Measurements from ENCODE around the gene GLRA1. TPM values are rescaled to one million over a fixed set of nuclear protein-coding genes. Genes with fewer than 3 reads are reported as not detected.

Gene GLRA1
- polyA plus RNA-seq, 1 donor: 0.03 TPM

DNA sequence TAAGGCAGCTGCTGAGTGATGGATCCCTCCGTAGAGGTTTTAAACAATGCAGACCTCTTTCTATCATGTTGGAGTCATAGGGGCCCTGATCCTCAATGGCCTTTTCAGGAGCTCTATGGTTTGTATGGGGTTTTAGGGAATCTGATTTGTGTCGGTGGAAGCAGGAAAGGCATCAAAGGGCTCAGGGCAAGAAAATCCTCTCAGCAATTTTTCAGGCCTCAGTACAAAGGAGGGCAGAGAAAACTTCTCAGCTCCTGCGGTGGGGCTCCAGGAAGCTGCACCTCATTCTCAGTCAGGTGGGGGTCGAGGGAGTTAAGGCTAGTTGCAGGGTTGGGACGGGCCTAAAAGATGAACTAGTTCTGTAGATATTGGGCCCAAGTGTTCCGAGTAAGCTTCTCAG lies 35.0 kb downstream of the GLRA1 start:
- no peak for DNase-seq
- H3K36me3 ChIP-seq (ENCODE audit: control insufficient read depth, insufficient read depth, low read length): no peaks in the 10 kb centered on the region
- H3K27me3 ChIP-seq (ENCODE audit: control insufficient read depth, insufficient read depth, low read length): no peaks in the 10 kb centered on the region
- no CpG with 5 or more reads among the region's 6 CpGs for WGBS (ENCODE audit: insufficient coverage, low lambda C conversion rate)
- no peaks in the 10 kb centered on the region for H3K9me3 ChIP-seq (ENCODE audit: control insufficient read depth, low read depth, low read length)
- no peak overlapping the region for H3K4me3 ChIP-seq (ENCODE audit: low read length)
- no peak overlapping the region for H3K27ac ChIP-seq (ENCODE audit: low read length)
- H3K4me1 ChIP-seq (ENCODE audit: control insufficient read depth, insufficient read depth, low read length): no peaks in the 10 kb centered on the region

- WGBS (ENCODE audit: insufficient coverage, low lambda C conversion rate): 83% methylated on average over 1 of the region's 4 CpGs
- H3K27ac ChIP-seq (ENCODE audit: low read length): no peak overlapping the region
Observed at GRCh38 chr5:151886546-151887275, 37.9 kb downstream of the GLRA1 start.

GRCh38 chr5:151885138-151885908 lies 39.3 kb downstream of the GLRA1 start:
- H3K9me3 ChIP-seq (ENCODE audit: control insufficient read depth, low read depth, low read length): no peaks in the 10 kb centered on the region
- peak in 1 of 2 donors; percentile 3 for DNase-seq
- no peaks in the 10 kb centered on the region for H3K4me1 ChIP-seq (ENCODE audit: control insufficient read depth, insufficient read depth, low read length)
- no peaks in the 10 kb centered on the region for H3K36me3 ChIP-seq (ENCODE audit: control insufficient read depth, insufficient read depth, low read length)
- no peak overlapping the region for H3K27ac ChIP-seq (ENCODE audit: low read length)
- no peak overlapping the region for H3K4me3 ChIP-seq (ENCODE audit: low read length)
- H3K27me3 ChIP-seq (ENCODE audit: control insufficient read depth, insufficient read depth, low read length): no peaks in the 10 kb centered on the region
- WGBS (ENCODE audit: insufficient coverage, low lambda C conversion rate): 67% methylated on average over 2 of the region's 9 CpGs

More at GRCh38 chr5:151886546-151887275, 37.9 kb downstream of the GLRA1 start:
- Histone ChIP-seq H3K36me3 (ENCODE audit: control insufficient read depth, insufficient read depth, low read length) (no peaks in the 10 kb centered on the region), H3K9me3 (ENCODE audit: control insufficient read depth, low read depth, low read length) (no peaks in the 10 kb centered on the region), H3K4me3 (ENCODE audit: low read length) (no peak overlapping the region), H3K4me1 (ENCODE audit: control insufficient read depth, insufficient read depth, low read length) (no peaks in the 10 kb centered on the region), H3K27me3 (ENCODE audit: control insufficient read depth, insufficient read depth, low read length) (no peaks in the 10 kb centered on the region)
- DNase-seq: no peak

- Histone ChIP-seq H3K4me1 (ENCODE audit: control insufficient read depth, insufficient read depth, low read length) (no peaks in the 10 kb centered on the region), H3K9me3 (ENCODE audit: control insufficient read depth, low read depth, low read length) (no peaks in the 10 kb centered on the region), H3K4me3 (ENCODE audit: low read length) (no peak overlapping the region), H3K27ac (ENCODE audit: low read length) (no peak overlapping the region), H3K36me3 (ENCODE audit: control insufficient read depth, insufficient read depth, low read length) (no peaks in the 10 kb centered on the region), H3K27me3 (ENCODE audit: control insufficient read depth, insufficient read depth, low read length) (no peaks in the 10 kb centered on the region)
- WGBS (ENCODE audit: insufficient coverage, low lambda C conversion rate): no CpG with 5 or more reads among the region's 2 CpGs
- no peak for DNase-seq
Observed at GRCh38 chr5:151881621-151882225, 42.9 kb downstream of the GLRA1 start.

DNA sequence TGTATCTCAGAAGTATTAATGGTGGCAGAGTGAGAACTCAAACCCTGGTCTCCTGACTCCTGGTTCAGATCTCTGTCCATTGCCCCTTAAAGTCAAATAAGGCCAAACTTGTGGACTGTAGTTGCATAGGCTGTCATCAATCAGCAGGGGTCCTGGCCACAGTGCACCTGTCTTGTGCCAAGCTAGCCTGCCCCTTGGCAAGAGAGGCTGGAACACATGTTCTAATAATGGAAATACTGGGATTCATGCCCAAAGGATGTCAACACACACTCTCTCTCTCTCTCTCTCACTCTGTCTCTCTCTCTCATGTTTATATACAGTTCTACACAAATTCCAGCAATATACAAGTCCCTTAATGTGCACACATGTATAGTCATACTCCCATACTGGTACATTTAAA lies 44.3 kb downstream of the GLRA1 start:
- no peak for DNase-seq
- Histone ChIP-seq H3K27ac (ENCODE audit: low read length) (no peak overlapping the region), H3K9me3 (ENCODE audit: control insufficient read depth, low read depth, low read length) (no peaks in the 10 kb centered on the region), H3K27me3 (ENCODE audit: control insufficient read depth, insufficient read depth, low read length) (no peaks in the 10 kb centered on the region), H3K36me3 (ENCODE audit: control insufficient read depth, insufficient read depth, low read length) (no peaks in the 10 kb centered on the region), H3K4me3 (ENCODE audit: low read length) (no peak overlapping the region), H3K4me1 (ENCODE audit: control insufficient read depth, insufficient read depth, low read length) (no peaks in the 10 kb centered on the region)

DNA sequence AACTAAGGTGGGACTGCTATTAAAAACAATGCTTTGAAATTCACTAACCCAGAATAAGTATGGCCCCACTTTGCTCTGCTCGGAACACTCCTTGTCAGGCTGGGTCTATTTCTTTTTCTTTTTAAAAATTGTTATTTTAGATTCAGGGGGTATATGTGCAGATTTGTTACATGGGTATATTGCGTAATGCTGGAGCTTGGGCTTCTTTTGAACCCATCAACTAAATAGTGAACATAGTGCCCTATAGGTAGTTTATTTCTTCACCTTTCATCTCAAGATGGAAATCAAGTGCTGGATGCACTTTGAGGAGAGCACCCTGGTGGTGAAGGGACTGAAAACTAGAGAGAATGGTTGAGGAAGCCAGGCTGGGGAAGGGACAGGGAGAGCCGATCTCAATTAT lies 51.0 kb downstream of the GLRA1 start:
- H3K4me1 ChIP-seq (ENCODE audit: control insufficient read depth, insufficient read depth, low read length): no peaks in the 10 kb centered on the region
- no peaks in the 10 kb centered on the region for H3K9me3 ChIP-seq (ENCODE audit: control insufficient read depth, low read depth, low read length)
- H3K27me3 ChIP-seq (ENCODE audit: control insufficient read depth, insufficient read depth, low read length): no peaks in the 10 kb centered on the region
- WGBS (ENCODE audit: insufficient coverage, low lambda C conversion rate): no CpG with 5 or more reads among the region's 3 CpGs
- no peaks in the 10 kb centered on the region for H3K36me3 ChIP-seq (ENCODE audit: control insufficient read depth, insufficient read depth, low read length)
- no peak overlapping the region for H3K4me3 ChIP-seq (ENCODE audit: low read length)
- H3K27ac ChIP-seq (ENCODE audit: low read length): no peak overlapping the region
- no peak for DNase-seq

DNA sequence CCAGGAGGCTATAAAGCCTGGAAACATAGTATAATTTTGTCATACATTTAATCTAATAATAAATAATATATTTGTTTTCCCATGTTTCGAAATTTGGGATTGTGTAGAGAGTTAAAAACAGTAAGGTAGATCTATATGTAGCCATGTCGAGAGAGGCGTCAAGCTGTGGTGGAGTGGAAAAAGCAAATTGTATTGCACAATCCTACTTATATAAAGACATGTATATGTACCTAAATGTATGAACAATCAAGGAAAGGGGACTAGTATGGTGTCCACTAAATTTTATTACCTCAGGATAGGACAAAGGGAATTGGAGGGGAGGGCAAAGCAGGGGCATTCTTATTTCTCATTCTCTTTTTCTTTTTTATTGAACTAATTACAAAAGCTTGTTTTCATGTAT lies 52.0 kb downstream of the GLRA1 start:
- no peaks in the 10 kb centered on the region for H3K27me3 ChIP-seq (ENCODE audit: control insufficient read depth, insufficient read depth, low read length)
- no peak overlapping the region for H3K27ac ChIP-seq (ENCODE audit: low read length)
- no peaks in the 10 kb centered on the region for H3K9me3 ChIP-seq (ENCODE audit: control insufficient read depth, low read depth, low read length)
- DNase-seq: no peak
- H3K4me1 ChIP-seq (ENCODE audit: control insufficient read depth, insufficient read depth, low read length): no peaks in the 10 kb centered on the region
- H3K4me3 ChIP-seq (ENCODE audit: low read length): no peak overlapping the region
- no peaks in the 10 kb centered on the region for H3K36me3 ChIP-seq (ENCODE audit: control insufficient read depth, insufficient read depth, low read length)
- 100% methylated on average over 1 of the region's 3 CpGs for whole genome bisulfite sequencing (ENCODE audit: insufficient coverage, low lambda C conversion rate)

DNA sequence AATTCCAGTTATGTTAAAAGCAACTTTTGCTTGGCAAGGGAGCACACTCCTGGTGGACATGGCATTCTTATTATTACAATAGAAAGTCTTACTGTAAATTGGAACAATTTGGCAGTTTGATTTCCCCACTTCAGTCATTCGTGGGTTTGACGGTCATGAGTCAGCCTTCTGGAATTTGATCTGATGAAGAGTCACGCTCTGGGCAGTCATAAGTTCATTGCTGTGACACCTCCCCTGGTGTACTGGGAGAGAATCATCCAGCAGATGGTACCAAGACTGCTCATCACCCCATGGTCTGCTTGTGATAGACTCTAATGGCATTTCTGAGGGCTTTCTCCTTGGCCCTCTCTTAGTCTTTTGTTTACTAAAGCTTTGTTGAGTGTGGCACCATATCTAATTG lies 53.8 kb downstream of the GLRA1 start:
- no CpG with 5 or more reads among the region's 3 CpGs for WGBS (ENCODE audit: insufficient coverage, low lambda C conversion rate)
- Histone ChIP-seq H3K27ac (ENCODE audit: low read length) (no peak overlapping the region), H3K9me3 (ENCODE audit: control insufficient read depth, low read depth, low read length) (no peaks in the 10 kb centered on the region), H3K4me1 (ENCODE audit: control insufficient read depth, insufficient read depth, low read length) (no peaks in the 10 kb centered on the region), H3K27me3 (ENCODE audit: control insufficient read depth, insufficient read depth, low read length) (no peaks in the 10 kb centered on the region), H3K36me3 (ENCODE audit: control insufficient read depth, insufficient read depth, low read length) (no peaks in the 10 kb centered on the region), H3K4me3 (ENCODE audit: low read length) (no peak overlapping the region)
- DNase-seq: no peak

GRCh38 chr5:151870271-151870670 lies 54.4 kb downstream of the GLRA1 start:
- no peak for DNase-seq
- whole genome bisulfite sequencing (ENCODE audit: insufficient coverage, low lambda C conversion rate): no CpG with 5 or more reads among the region's 2 CpGs
- Histone ChIP-seq H3K27ac (ENCODE audit: low read length) (no peak overlapping the region), H3K4me1 (ENCODE audit: control insufficient read depth, insufficient read depth, low read length) (no peaks in the 10 kb centered on the region), H3K9me3 (ENCODE audit: control insufficient read depth, low read depth, low read length) (no peaks in the 10 kb centered on the region), H3K36me3 (ENCODE audit: control insufficient read depth, insufficient read depth, low read length) (no peaks in the 10 kb centered on the region), H3K27me3 (ENCODE audit: control insufficient read depth, insufficient read depth, low read length) (no peaks in the 10 kb centered on the region), H3K4me3 (ENCODE audit: low read length) (no peak overlapping the region)

DNA sequence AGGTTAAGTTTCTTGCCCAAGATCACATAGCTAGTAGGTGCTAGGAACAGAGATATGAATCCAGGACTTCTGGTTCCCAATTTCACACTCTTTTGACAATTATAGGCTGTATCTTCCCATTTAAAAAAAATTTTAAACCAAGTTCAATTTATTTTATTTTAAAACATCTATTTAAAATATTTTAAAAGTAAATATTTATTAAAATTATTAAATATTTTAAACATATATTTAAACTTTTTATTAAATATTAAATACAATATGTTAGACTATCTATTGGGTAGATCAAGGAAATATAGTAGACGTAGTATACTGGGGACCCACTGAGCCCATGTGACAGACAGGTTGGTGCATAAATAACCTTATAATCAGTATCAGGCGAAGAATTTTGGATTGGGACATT lies 54.8 kb downstream of the GLRA1 start:
- Histone ChIP-seq H3K4me1 (ENCODE audit: control insufficient read depth, insufficient read depth, low read length) (no peaks in the 10 kb centered on the region), H3K9me3 (ENCODE audit: control insufficient read depth, low read depth, low read length) (no peaks in the 10 kb centered on the region), H3K36me3 (ENCODE audit: control insufficient read depth, insufficient read depth, low read length) (no peaks in the 10 kb centered on the region), H3K27me3 (ENCODE audit: control insufficient read depth, insufficient read depth, low read length) (no peaks in the 10 kb centered on the region), H3K27ac (ENCODE audit: low read length) (no peak overlapping the region), H3K4me3 (ENCODE audit: low read length) (no peak overlapping the region)
- no peak for DNase-seq
- WGBS (ENCODE audit: insufficient coverage, low lambda C conversion rate): no CpG with 5 or more reads among the region's 2 CpGs
